Heart right ventricle (tissue), 16 donors: Measurements from ENCODE around the gene DPM3. TPM values are rescaled to one million over a fixed set of nuclear protein-coding genes. Genes with fewer than 3 reads are reported as not detected.

ENCODE experiments used
- ATAC-seq, 8 donors: fragments of 200-7000 bp; cut with Tn5 transposase; one replicate each; pipeline ENCODE4 v1.9.1; 2020; ENCODE audit warnings: mild to moderate bottlenecking in 8 of 8, moderate library complexity in 8 of 8, moderate number of reproducible peaks in 1 of 8
- DNase-seq, 2 donors: peaks; one replicate each; pipeline ENCODE4 v3.0.0-alpha.2; 2020
- H3K27ac ChIP-seq, 10 donors: fragments of 200-600 bp; sonication (generic) in 2 of 10; one replicate each; pipeline versions ENCODE4 v1.5.0 to v1.8.0; 2020 to 2022; ENCODE audit warnings: mild to moderate bottlenecking in 3 of 10
- H3K27me3 ChIP-seq, 7 donors: fragments of 200-600 bp; one replicate each; pipeline ENCODE4 v1.8.0; 2021 to 2022; ENCODE audit warnings: mild to moderate bottlenecking in 2 of 7
- H3K36me3 ChIP-seq, 9 donors: fragments of 200-600 bp; sonication (generic) in 1 of 9; one replicate each; pipeline versions ENCODE4 v1.5.0 to v1.8.0; 2020 to 2022; ENCODE audit warnings: mild to moderate bottlenecking in 2 of 9
- H3K4me1 ChIP-seq, 9 donors: fragments of 200-600 bp; sonication (generic) in 1 of 9; one replicate each; pipeline versions ENCODE4 v1.5.0 to v1.8.0; 2020 to 2022; ENCODE audit warnings: mild to moderate bottlenecking in 4 of 9
- H3K4me3 ChIP-seq, 10 donors: fragments of 200-600 bp; sonication (generic) in 2 of 10; one replicate each; pipeline versions ENCODE4 v1.5.0 to v1.8.0; 2020 to 2022; ENCODE audit warnings: mild to moderate bottlenecking in 7 of 10, moderate library complexity in 2 of 10
- H3K9me3 ChIP-seq, 11 donors: fragments of 200-600 bp in 10 of 11; sonication (generic) in 2 of 11; one replicate each; pipeline versions ENCODE4 v1.5.0 to v1.8.0; 2013 to 2022; ENCODE audit warnings: mild to moderate bottlenecking in 2 of 11, control low read depth in 1 of 11, moderate library complexity in 1 of 11
- CTCF ChIP-seq, 9 donors: fragments of 200-600 bp; sonication (generic) in 2 of 9; IDR thresholded peaks; one replicate each; pipeline versions ENCODE4 v1.5.0 to v1.8.0; 2021 to 2022; ENCODE audit warnings: antibody characterized with exemption in 9 of 9, mild to moderate bottlenecking in 5 of 9, moderate library complexity in 1 of 9
- WGBS, 2 donors: extraction: QIAGEN DNeasy Blood & Tissue Kit; methylation state at CpG; one replicate each; pipeline ENCODE4 v1.1.7; 2013; ENCODE audit warnings: inconsistent platforms in 1 of 2; 5-methylcytosine and 5-hydroxymethylcytosine counted together
- intact Hi-C, 10 donors: fragments of 100-400 bp; cut with DNase I; formaldehyde crosslinking; loops; one replicate each; pipeline versions ENCODE4 v1.11.1 to v1.14.2; 2022
- polyA plus RNA-seq, 2 donors: library from polyadenylated mRNA; stranded (reverse); fragments of 200-250 nt; gene quantifications; one replicate each; pipeline ENCODE4 v1.2.3, GENCODE V29; 2013
- total RNA-seq, 10 donors: library from RNA; stranded (reverse); fragmentation: NEBNext Ultra II Directional in 3 of 10; extraction: Animal tissue kit (Norgen Biotek cat#: 25700) in 3 of 10; gene quantifications; one replicate each; pipeline versions ENCODE4 v1.2.1 to v1.2.4, GENCODE V29; 2021 to 2023
- donor health status: Arrhythmogenic right ventricular cardiomyopathy.
- donor health status: ischemic (EF 13 %, LVEDD 7.1; RV severe dilation, severe dysfunction).
- donor health status: healthy with polysubstance abuse.
- donor health status: DM: no; HTN: yes; CAD: no.
- donor health status: DM: no; HTN: no; CAD: no.
- donor health status: ischemic (EF 25% LVEDD 6.9; RV normal size, moderate dysfunction).
- donor health status: ischemic (EF 25% LVEDD 5.7; RV mildly dilated, moderate dysfunction).
- donor health status: healthy.
- donor health status: DM: yes; HTN: yes; CAD: no.
- donor health status: Ischemic cardiomyopathy.
- donor health status: ischemic (EF 35%, LVEDD 5.7; RV mildly dilated, moderate dysfunction).
- donor health status: nonischemic (EF 11% LVEDD 7.7; RV severe dilation, severe dysfunction).
- donor health status: DM: yes; HTN: yes; CAD: no.
- donor health status: PGD.
- donor health status: ischemic (EF 29% LVEDD 5.4; RV normal size, mild dysfunction).
- donor health status: nonischemic (EF 23%, LVEDD 6.1; RV moderate dilation, normal function).

The DPM3 gene
- total and polyA plus RNA-seq, 12 donors = 48.2 to 304 (median 54.3) TPM

GRCh38 chr1:155174324-155175280 is 34.3 kb upstream of the DPM3 start:
- DNase-seq (peak in 1 of 2 donors; percentile 3), ATAC-seq (no peak)
- WGBS, 2 donors = 5 to 9% methylated on average over 34 to 35 of the region's 35 CpGs
- Histone ChIP-seq H3K4me1 (peaks cover 5 to 47% (median 24%) of the 10 kb centered on the region in 9 donors), H3K27ac (peak overlapping the region in 1 of 10 donors; percentile 50), H3K36me3 (peaks cover 0 to 23% (median 3%) of the 10 kb centered on the region in 9 donors), H3K4me3 (peak overlapping the region in 2 of 10 donors; percentile 1 to 63), H3K27me3 (peaks cover 7 to 28% (median 19%) of the 10 kb centered on the region in 7 donors), H3K9me3 (no peaks in the 10 kb centered on the region)
- intact Hi-C loops = loop anchor here in 4 of 10 donors (5.0 to 10.0 kb wide), 4 partner anchors 37 to 53 kb away; partner anchors contain the start of gene SLC50A1 (in 1 of the 4)
- TF ChIP-seq CTCF (IDR thresholded peaks at IDR 0.05) = no peak

DNA sequence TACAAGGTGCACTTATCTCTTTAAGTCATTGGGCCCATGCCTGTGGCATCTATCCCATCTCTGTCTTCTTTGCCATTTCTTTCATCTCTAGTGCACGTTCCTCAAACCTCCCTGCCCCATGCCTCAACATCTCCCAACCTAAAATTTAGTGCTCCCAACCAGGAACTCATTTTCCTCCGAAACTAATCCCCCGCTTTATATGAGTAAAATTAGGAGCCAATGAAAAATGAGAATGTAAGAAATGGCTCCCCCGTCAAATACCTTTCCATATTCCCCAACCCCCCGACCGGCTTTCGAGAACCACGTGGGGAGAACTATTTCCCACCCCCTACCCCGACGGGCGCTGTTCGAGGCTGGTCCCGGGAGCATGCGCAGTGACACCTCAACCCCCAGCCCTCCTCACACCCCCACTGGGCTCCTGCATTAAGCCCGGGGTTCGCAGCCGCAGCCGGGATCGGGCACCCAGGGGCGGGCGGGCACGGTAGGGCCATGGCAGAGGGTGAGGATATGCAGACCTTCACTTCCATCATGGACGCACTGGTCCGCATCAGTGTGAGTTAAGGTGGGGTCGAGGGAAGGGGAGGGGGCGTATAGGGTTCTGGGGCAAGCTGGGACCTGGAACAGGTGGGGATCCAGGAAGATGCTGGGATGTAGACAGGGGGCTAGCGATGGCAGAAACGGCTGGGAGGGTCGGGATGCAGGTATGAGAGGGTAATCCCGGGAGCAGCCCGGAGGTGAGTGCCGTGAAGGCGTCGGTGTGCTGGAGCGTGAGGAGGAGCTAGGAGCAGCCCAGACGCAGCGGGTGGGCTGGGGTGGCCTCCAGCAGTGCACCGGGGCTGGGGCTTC is 33.4 kb upstream of the DPM3 start, which contains the start of gene TRIM46:
Gene TRIM46, plus strand, starts transcription at position 372 of the 846 bp plus-strand sequence. Its CDS starts 118 bp downstream, at position 490.
- H3K36me3 ChIP-seq = peaks cover 0 to 32% (median 12%) of the 10 kb centered on the region in 9 donors
- H3K27ac ChIP-seq = peak within 1 kb of the TSS; percentile 72 to 98 (median 94)
- no peaks in the 10 kb centered on the region for H3K9me3 ChIP-seq
- WGBS, 2 donors = 2 to 3% methylated on average over 38 of the region's 38 CpGs
- ATAC-seq (no peak), DNase-seq (no peak)
- peak in 5 of 9 donors; percentile 3 to 34 (median 14) for TF ChIP-seq CTCF (IDR thresholded peaks at IDR 0.05)
- peaks cover 5 to 47% (median 24%) of the 10 kb centered on the region in 9 donors for H3K4me1 ChIP-seq
- H3K4me3 ChIP-seq = peak within 1 kb of the TSS; percentile 63 to 95 (median 78)
- intact Hi-C loops = loop anchor here in 2 of 10 donors (5.0 to 10.0 kb wide), 2 partner anchors 36 to 51 kb away; partner anchors contain the start of gene SLC50A1 (in 1 of the 2)
- H3K27me3 ChIP-seq = peaks cover 7 to 28% (median 19%) of the 10 kb centered on the region in 7 donors

DNA sequence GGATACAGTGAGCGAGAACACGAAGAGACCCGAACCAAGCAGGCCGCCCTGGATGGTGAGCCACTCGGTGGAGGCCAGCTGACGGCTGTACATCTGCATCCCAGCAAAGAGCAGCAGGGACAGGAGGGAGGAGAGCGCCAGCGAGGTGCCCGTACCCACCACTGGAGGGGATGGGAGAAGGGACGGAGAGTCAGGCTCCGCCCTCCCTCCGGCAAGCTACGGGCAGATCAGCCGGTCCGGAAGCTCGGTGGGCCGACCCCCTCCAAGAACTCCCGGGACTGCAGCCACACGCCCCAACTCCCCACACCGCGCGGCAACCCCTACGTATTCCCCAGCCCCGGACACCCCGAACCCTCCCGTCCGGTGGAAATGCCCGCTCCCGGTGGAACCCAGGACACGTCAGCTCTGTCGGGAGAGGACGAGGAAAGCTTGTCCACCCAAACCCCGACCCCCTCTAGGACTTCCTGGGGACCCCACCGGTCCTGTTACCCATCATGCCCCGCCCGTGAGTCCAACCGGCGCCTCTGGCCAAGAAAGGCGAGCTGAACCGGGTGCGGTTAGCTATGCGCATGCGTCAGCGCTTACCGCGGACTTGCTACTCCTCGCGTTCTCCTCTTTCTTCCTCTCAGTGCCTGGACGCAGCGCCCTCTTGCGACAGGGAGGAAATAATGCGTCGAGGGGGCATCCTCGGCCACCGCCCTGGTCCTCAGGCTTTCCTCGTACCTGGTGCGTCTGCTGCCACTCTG is 32.6 kb upstream of the DPM3 start, which contains the start of gene KRTCAP2:
Gene KRTCAP2, minus strand, starts transcription at position 573 of the 746 bp plus-strand sequence. Its CDS starts 80 bp downstream, at position 493.
- 1% methylated on average over 57 of the region's 57 CpGs for WGBS, 2 donors
- peak; percentile 85 to 92 (median 90) for ATAC-seq
- Histone ChIP-seq H3K9me3 (no peaks in the 10 kb centered on the region), H3K27ac (peak within 1 kb of the TSS; percentile 72 to 98 (median 94)), H3K36me3 (peaks cover 0 to 35% (median 12%) of the 10 kb centered on the region in 9 donors), H3K4me3 (peak within 1 kb of the TSS; percentile 63 to 95 (median 78)), H3K4me1 (peaks cover 5 to 47% (median 24%) of the 10 kb centered on the region in 9 donors), H3K27me3 (peaks cover 7 to 28% (median 19%) of the 10 kb centered on the region in 7 donors)
- DNase-seq = peak; percentile 94 to 96
- peak; percentile 93 to 98 (median 95) for TF ChIP-seq CTCF (IDR thresholded peaks at IDR 0.05)
- intact Hi-C loops = loop anchor here in 2 of 10 donors (5.0 to 10.0 kb wide), 2 partner anchors 36 to 52 kb away; partner anchors contain the start of gene SLC50A1 (in 1 of the 2)
